Measurements from ENCODE around the gene ALDH18A1.
A peak's percentile ranks its signal among the peaks of the same experiment; 100 is the strongest.
"Not testable (repeated sequence)": the region's sequence is repeated elsewhere in the genome, so short reads cannot be mapped to it uniquely, and the experiment has no call there.

The ALDH18A1 gene

DNA sequence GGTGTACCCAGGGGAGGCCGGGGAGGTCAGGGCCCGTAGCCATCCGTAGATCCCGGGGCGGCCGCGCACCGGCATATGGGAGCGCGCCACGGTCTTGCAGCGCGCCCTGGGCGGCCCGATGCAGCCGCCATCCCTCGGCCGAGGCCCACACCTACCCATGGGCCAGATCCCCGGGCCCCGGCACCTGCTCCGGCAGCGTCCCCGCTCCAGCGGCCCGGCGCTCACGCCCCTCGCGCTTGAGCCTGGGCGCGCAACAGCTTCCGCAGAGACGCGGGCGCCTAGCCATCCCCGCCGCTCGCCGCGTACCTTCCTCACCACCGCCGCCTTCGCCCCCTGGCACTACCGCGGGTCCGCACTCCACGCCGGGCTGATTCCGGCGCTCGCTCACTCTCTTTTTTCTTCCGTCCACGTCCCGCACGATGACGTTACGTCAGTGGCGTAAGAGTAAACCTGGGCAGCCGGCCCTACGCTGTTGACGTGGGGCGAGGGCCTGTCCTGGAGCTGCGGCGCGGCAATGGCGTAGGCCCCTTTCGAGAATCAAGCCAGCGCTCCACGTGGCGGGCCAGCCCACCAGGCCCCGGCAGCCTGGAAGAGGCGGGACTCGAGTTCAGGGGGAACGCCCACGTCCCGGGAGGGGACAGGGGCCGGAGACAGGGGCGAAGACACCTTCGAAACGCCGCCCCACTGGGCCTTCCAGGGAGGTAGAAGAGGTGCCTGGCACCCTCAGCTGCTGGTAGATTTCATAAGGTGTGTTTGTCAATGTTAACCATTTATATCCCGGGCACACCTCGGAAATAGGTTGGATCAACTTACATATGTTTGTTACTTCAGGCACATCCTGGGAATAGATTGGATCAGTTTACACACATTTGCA, at the start of gene ALDH18A1:
ALDH18A1 (minus strand) TSS at position 421 of the 874 bp plus-strand sequence. CDS start 3,334 bp downstream, outside the sequence.
- DNase-seq: peak; percentile 79

DNA sequence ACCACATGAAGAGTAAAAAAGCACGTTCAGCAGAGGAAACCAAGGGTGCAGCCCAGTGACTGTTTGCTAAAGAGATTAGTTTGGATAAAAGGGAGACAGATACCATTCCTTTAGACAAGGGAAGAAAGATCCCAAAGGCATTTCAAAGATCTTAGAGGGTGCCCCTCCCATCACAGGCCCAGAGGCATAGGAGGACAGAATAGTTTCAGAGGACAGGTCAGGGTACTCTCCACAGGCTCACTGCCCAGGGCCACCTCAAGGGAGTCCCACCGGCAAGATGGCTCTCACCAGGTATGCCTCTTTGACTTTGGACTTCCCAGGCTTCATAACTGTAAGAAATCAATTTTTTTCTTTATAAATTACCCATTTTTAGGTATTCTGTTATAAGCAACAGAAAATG, 41.9 kb upstream of the ALDH18A1 start:
- no peak for DNase-seq

DNA sequence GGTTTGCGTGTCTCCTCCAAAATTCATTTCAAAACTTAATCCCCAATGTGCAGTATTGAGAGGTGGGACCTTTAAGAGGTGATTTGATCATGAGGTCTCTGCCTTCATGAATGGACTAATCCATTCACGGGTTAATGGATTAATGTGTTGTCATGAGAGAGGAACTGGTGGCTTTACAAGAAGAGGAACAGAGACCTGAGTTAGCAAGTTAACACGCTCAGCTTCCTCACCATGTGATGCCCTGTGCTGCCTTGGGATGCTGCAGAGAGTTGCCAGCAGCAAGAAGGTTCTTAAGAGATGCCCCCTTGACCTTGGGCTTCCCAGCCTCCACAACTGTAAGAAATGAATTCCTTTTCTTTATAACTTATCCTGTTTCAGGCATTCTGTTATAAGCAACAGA, 40.9 kb upstream of the ALDH18A1 start:
- no peak for DNase-seq

- no peak for DNase-seq
Observed at GRCh38 chr10:95694665-95695064, 38.2 kb upstream of the ALDH18A1 start.

DNA sequence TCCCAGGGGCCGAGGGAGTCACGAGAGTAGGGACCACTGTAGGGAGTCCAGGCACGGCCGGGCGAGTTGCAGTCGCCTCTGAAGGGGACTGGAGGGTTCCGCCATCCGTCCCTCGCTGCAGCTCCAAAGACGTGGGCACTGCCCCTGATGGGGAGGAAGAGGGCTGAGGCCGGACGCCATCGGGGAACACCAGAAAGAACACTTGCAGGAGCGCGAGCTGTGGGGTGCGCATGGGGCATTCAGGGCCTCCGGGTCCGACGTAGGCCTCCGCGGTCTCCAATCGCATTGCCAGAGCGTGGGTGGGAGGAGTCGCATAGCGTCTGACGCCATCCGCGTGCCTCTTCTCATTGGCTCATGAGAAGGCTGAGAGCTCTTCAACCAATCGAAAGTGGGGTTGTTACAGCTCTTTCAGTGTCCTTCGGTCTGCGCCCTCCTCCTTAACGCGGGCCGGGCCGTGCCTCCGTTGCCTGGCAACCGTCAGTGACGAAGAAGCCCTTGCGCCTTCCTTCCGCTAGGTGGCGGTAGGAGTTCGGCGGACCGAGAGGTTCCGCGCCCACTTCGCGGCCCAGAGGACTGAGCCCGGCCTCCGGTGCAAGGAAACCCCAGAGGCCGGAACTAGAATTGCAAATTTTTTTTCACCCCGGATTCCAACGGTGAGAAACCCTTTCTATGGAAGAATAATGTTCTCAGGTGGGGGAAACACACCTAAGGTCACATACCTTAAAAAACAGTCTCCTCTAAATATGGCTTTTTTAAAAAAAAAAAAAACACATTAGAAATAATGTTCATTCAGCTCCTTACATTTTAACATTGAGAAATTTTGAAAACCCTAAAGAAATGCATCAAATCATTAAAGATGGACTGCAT, 37.4 kb upstream of the ALDH18A1 start, which contains the start of gene TCTN3:
TCTN3 (minus strand) TSS at position 260 of the 867 bp plus-strand sequence; CDS start at position 232, 28 bp downstream.
- peak; percentile 98 for DNase-seq

- no peak for DNase-seq
Observed at GRCh38 chr10:95693071-95693667, 36.7 kb upstream of the ALDH18A1 start.

GRCh38 chr10:95691281-95691680, 34.8 kb upstream of the ALDH18A1 start:
- no peak for DNase-seq

- DNase-seq: no peak
Observed at GRCh38 chr10:95688648-95689047, 32.1 kb upstream of the ALDH18A1 start.

DNA sequence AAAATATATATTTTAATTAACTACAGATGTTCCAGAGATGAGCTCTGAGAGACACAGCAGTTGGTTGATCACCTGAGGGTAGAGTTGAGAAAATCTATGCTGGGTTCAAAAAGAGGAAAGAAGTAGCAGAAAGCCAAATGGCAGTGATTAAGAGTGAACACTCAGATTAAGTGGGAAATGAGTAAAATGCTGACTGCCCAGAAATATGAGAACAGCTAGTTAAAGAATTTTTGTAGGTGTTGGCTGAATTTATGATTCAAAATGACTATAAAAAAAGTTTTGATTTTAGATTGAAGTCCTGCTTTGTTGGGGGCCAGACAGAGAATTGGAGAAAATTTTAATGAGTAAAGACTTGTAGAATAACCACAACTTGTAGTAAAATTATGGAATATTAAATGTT, 27.5 kb upstream of the ALDH18A1 start:
- DNase-seq: no peak

- DNase-seq: no peak
Observed at GRCh38 chr10:95675403-95676116, 19.0 kb upstream of the ALDH18A1 start.

DNA sequence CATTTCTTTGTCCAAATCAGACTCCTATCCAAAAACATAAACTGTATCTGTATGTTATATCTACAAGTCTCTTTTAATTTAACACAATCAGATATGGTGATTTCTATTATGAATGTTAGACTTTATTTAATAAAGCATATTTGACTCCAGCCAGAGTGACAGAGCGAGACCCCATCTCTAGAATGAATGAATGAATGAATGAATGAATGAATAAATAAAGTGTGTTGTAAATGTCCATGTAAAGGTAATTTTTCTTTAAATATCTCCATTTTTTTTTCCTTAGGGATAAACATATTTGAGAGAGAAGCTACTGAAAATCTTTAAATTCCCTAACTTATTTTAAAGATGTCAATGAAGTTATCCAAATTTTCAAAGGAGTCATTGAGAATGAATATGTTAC, 18.1 kb upstream of the ALDH18A1 start:
- DNase-seq: no peak

DNA sequence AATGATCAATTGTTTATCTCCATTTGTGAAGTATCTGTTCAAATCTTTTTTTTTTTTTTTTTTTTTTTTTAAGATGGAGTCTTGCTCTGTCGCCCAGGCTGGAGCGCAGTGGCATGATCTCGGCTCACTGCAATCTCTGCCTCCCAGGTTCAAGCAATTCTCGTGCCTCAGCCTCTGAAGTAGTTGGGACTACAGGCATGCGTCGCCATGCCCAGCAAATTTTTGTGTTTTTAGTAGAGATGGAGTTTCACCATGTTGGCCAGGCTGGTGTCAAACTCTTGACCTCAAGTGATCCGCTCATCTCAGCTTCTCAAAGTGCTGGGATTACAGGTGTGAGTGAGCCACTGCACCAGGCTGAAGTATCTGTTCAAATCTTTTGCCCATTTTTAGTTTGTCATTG, 16.1 kb upstream of the ALDH18A1 start:
- DNase-seq: not testable (repeated sequence)

DNA sequence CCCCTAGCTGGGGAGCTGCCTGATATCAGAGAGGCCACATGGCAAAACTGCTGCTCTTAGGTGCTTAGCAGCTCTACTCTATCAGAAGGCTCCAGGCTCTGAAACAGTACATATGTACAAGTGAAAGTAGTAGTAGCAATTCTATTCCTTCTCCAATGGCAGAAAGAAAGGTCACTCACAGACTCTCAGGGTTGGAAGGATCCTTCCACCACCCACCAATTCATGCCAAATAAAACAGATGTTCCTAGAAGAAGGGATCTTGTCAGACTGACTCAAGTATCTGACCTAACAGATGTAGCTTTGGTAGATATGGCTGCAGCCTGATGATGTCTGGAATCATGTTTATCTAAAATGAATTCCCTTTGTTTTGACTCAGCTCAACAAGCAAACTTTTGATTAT, 8.0 kb upstream of the ALDH18A1 start:
- no peak for DNase-seq

- DNase-seq: no peak
Observed at GRCh38 chr10:95663496-95663895, 7.0 kb upstream of the ALDH18A1 start.

- no peak for DNase-seq
Observed at GRCh38 chr10:95661818-95662217, 5.3 kb upstream of the ALDH18A1 start.

- no peak for DNase-seq
Observed at GRCh38 chr10:95660283-95660682, 3.8 kb upstream of the ALDH18A1 start.

DNA sequence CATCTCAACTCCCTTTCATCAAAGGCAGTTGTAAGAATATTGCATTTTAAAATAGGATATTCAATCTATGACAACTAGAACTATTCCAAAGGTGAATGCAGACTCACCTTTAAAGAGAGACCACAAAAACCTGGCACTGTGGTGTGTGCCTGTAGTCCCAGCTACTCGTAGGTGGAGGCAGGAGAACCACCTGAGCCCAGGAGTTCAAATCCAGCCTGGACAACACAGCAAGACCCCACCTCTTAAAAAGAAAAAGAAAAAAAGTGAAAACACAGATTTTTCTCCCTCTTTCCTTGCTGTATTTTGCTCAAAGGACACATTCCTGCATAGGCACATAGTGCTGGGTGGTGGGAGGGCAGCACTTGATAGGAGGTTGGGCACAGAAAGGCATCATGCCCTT, 739 bp upstream of the ALDH18A1 start:
- DNase-seq: no peak

DNA sequence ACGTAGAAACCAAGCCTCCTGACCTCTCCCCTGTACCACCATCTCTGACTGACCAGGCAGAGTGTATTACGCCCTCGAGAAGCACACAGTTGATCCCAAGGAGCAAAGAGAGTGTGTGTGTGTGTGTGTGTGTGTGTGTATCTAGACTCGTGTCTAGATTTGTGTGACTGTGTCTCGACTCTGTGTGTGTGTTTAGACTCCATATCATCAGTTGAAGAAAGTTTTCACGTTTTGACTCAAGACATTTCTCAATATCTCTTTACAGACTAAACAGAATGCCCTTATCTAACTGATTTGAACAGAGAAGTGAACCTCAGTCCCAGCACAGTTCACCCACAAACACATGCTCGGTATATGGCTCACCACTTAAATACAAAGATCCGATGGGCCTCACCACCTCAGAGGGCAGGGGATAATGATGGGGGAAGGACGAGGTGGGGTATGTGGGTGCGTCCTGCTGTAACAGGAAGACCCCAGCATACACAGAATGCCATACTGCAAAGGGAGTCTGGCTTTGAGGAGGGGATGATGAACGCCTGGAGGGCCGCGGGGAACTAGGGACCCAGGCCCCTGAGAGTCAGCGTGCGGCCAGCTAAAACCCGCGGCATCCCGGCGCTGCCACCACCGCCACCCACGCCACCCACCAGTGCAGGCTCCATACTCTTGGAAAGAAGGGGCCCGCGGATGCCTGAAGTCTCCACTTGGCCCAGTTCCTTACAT, 780 bp downstream of the ALDH18A1 start:
- no peak for DNase-seq

DNA sequence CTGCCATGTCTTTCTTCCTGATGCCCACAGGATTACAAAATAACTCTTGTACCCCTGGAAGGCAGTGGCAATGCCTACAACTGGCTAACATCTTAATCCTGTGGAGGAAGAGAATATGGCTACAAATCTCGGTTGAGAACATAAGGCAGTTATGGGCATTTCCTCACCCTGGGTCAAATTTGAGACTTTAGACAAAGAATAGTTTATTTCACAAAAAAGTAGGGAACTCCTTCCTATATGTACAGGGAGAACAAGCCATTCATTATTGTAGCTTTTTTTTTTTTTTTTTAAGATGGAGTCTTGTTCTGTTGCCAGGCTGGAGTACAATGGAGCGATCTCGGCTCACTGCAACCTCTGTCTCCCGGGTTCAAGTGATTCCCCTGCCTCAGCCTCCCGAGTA, 2.6 kb downstream of the ALDH18A1 start:
- DNase-seq: no peak

DNA sequence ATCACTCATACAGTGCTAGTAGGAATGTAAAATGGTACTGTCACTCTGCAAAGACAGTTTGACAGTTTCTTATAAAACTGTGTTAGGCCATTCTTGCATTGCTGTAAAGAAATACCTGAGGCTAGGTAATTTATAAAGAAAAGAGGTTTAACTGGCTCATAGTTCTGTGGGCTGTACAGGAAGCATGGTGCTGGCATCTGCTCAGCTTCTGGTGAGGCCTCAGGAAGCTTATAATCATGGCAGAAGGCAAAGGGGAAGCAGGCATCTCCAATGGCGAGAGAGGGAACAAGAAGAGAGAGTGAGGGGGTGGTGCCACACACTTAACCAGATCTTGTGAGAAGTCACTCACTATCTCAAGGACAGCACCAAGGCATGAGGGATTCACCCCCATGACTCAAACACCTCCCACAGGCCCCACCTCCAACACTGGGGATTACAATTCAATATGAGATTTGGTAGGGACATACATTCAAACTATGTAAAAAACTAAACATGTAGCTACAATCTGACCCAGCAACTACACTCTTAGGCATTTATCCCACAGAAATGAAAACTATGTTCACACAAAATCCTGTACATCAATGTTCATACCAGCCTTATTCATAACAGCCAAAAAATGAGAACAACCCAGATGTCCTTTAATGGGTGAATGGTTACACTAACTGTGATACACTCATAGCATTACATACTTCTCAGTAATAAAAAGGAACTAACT, 5.0 kb downstream of the ALDH18A1 start:
- no peak for DNase-seq

- DNase-seq: no peak
Observed at GRCh38 chr10:95650232-95650631, 6.3 kb downstream of the ALDH18A1 start.

Measured in NCI-H345 (cell line).